Testis (tissue), 3 donors: ENCODE results near the gene CRBN. TPM values are rescaled to one million over a fixed set of nuclear protein-coding genes. Genes with fewer than 3 reads are reported as not detected.
A peak's percentile ranks its signal among the peaks of the same experiment; 100 is the strongest.

Source experiments
- DNase-seq: peaks from one replicate; pipeline ENCODE4 v3.0.0-alpha.2; 2019
- H3K27ac ChIP-seq, 2 donors: fragments of 200-600 bp; sonication (generic); one replicate each; pipeline ENCODE4 v1.5.1; 2019
- H3K27me3 ChIP-seq: fragments of 200-600 bp; sonication (generic); one replicate; pipeline ENCODE4 v1.5.1; 2019
- H3K36me3 ChIP-seq: fragments of 200-600 bp; sonication (generic); one replicate; pipeline ENCODE4 v1.5.1; 2017; ENCODE audit warnings: low read depth; ENCODE audit errors: missing control alignments
- H3K4me1 ChIP-seq: fragments of 200-600 bp; sonication (generic); one replicate; pipeline ENCODE4 v1.5.1; 2019
- H3K4me3 ChIP-seq, 2 donors: fragments of 200-600 bp; sonication (generic); one replicate each; pipeline ENCODE4 v1.5.1; 2017 to 2019
- H3K9me3 ChIP-seq: fragments of 200-600 bp; sonication (generic); one replicate; pipeline ENCODE4 v1.5.1; 2017
- POLR2A ChIP-seq: fragments of 450-650 bp; IDR thresholded peaks from one replicate; pipeline ENCODE4 v1.6.1; 2017; ENCODE audit warnings: antibody characterized with exemption, mild to moderate bottlenecking, moderate library complexity
- WGBS, 2 donors: methylation state at CpG; one replicate each; pipeline ENCODE4 v1.1.5; 2018; 5-methylcytosine and 5-hydroxymethylcytosine counted together
- intact Hi-C: fragments of 100-400 bp; cut with DNase I; formaldehyde crosslinking; loops from one replicate; pipeline ENCODE4 v1.15.1; 2023; ENCODE audit warnings: low total_unique reads
- polyA plus RNA-seq: library from polyadenylated mRNA; stranded (reverse); fragments of 350-450 nt; fragmentation: Illumina TruSeq; extraction: RNeasy Lipid Tissue Mini Kit (QIAGEN cat#74804); gene quantifications from one replicate; pipeline ENCODE4 v1.2.3, GENCODE V29; 2014; ENCODE audit warnings: low read depth, low replicate concordance; ENCODE audit not compliant: insufficient read depth
- total RNA-seq, 2 donors: library from RNA; depleted of rRNA; stranded (reverse); fragments of >200 nt; gene quantifications; one replicate each; pipeline ENCODE4 v1.2.3, GENCODE V29; 2016
- TF ChIP-seq, protein P1 (sequence below), 3 experiments: fragments of 450-650 bp in 2 of 3; fragments of 200-600 bp in 1 of 3; sonication (generic) in 1 of 3; IDR thresholded peaks; one replicate each; pipeline ENCODE4 v1.5.1; 2016 to 2019; ENCODE audit warnings: antibody characterized with exemption in 3 of 3, mild to moderate bottlenecking in 2 of 3, moderate library complexity in 1 of 3

The CRBN gene
- total and polyA plus RNA-seq, 3 donors from 2014 or later: 85.4 to 180 (median 147) TPM

DNA sequence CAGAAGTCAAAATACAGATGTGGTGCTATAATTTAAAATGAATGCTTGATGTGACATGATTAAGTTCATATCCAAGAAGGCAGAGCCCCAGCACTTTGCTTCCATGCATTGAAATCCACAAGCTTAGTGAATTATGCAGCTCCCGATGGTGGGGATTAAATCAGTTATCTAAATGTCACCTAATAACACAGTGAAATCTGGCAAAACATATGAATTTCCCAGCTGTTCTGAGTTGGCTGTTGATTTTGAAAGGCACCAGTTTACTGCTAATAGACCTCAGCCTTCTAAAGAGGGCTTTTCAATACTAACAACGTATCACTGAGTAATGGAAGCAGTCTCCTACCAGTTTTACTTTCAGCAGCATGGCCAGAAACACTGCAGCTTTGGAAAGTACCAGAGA lies 19.8 kb upstream of the CRBN start:
- intact Hi-C loops: loop anchor here (10.0 kb wide), 1 partner anchor 1085 kb away; no protein-coding TSS in a partner anchor
- no peaks in the 10 kb centered on the region for H3K4me1 ChIP-seq
- no peak for DNase-seq
- no peaks in the 10 kb centered on the region for H3K9me3 ChIP-seq
- H3K27me3 ChIP-seq: no peaks in the 10 kb centered on the region
- TF ChIP-seq, protein P1, sequence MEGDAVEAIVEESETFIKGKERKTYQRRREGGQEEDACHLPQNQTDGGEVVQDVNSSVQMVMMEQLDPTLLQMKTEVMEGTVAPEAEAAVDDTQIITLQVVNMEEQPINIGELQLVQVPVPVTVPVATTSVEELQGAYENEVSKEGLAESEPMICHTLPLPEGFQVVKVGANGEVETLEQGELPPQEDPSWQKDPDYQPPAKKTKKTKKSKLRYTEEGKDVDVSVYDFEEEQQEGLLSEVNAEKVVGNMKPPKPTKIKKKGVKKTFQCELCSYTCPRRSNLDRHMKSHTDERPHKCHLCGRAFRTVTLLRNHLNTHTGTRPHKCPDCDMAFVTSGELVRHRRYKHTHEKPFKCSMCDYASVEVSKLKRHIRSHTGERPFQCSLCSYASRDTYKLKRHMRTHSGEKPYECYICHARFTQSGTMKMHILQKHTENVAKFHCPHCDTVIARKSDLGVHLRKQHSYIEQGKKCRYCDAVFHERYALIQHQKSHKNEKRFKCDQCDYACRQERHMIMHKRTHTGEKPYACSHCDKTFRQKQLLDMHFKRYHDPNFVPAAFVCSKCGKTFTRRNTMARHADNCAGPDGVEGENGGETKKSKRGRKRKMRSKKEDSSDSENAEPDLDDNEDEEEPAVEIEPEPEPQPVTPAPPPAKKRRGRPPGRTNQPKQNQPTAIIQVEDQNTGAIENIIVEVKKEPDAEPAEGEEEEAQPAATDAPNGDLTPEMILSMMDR (IDR thresholded peaks at IDR 0.05): no peak
- no peak for TF ChIP-seq POLR2A
- no peak overlapping the region for H3K27ac ChIP-seq
- 54 to 75% methylated on average over 2 of the region's 2 CpGs for WGBS, 2 donors
- no peaks in the 10 kb centered on the region for H3K36me3 ChIP-seq
- no peak overlapping the region for H3K4me3 ChIP-seq

DNA sequence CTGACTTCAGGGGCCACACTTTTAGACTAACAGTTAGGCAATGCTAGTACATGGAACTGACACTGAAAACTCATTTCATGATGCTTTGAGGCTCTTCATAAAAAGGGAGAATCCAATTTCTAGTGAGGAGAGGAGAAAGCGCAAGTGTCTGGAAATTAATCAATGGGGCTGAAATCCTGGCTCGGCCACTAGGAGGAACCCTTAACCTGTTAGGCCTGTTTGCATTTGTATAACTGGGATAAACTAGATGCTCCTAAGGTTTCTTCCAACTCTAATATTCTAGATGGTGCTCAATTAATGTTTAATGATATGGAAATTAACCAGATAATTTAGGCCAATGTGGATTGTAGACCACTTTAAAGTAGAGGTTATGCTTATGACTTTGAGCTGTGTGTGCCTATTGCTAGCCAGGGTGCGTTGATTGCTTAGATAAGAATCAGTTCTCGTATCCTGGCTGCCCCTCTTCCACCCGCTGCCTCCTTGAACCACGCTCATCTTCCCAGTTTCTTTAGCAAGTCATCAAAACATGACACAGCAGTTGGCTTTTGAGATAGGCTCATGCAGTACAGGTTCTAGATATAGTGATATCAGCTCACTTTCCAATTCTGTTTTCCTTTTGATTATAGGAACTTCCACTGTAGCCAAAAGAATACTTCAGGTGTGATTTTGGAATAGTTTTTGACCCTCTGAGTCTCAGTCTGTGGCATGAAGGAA lies 16.8 kb upstream of the CRBN start:
- no peak for TF ChIP-seq POLR2A
- TF ChIP-seq, protein P1 (IDR thresholded peaks at IDR 0.05): peak; percentile 37 to 58 (median 55)
- 55 to 66% methylated on average over 6 of the region's 6 CpGs for WGBS, 2 donors
- Histone ChIP-seq H3K4me3 (no peak overlapping the region), H3K36me3 (no peaks in the 10 kb centered on the region), H3K27ac (no peak overlapping the region), H3K4me1 (no peaks in the 10 kb centered on the region), H3K9me3 (no peaks in the 10 kb centered on the region), H3K27me3 (no peaks in the 10 kb centered on the region)
- DNase-seq: peak; percentile 50
- intact Hi-C loops: loop anchor here (10.0 kb wide), 1 partner anchor 1088 kb away; no protein-coding TSS in a partner anchor

DNA sequence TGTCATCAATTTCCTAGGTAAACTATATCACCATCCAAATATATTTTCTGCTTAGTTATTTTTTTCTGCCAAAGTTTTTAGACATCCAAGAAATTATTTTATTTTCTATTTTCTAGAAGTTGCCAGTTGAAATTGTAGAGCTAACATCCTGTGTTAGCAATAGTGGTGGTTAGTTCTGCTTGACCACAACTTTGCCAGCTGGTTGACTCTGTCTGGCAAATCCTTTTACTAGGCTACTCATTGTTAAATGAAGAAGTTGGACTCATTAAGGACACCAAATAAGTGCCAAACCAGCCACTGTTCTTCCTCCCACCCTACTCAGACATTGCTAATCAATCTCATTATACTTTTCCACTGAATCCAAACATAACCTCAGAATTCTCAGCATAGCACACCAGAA lies 15.4 kb upstream of the CRBN start:
- no peak overlapping the region for H3K4me3 ChIP-seq
- H3K27ac ChIP-seq: no peak overlapping the region
- intact Hi-C loops: loop anchor here (10.0 kb wide), 1 partner anchor 1090 kb away; no protein-coding TSS in a partner anchor
- H3K36me3 ChIP-seq: no peaks in the 10 kb centered on the region
- DNase-seq: no peak
- no peak for TF ChIP-seq POLR2A
- H3K4me1 ChIP-seq: no peaks in the 10 kb centered on the region
- no peaks in the 10 kb centered on the region for H3K27me3 ChIP-seq
- no peaks in the 10 kb centered on the region for H3K9me3 ChIP-seq

DNA sequence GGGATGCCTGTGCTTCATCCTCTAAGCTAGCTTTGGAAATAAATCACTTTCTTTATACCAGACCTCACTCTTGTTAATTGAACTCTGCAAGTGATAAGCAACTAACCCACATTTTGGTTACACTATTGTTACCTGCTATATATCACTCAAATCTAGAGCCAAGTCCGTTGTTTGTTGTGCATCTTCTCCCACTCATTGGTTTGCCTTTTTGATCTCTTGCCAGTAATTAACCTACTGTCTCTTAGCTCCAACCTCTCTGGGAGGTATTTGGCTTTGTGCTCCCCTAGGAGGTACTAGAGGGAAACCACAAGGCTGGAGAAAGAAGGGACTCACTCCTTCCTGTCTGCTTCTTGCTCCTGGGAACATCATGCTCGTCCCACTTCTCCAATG lies 12.8 kb upstream of the CRBN start:
- Histone ChIP-seq H3K4me1 (peaks cover 4% of the 10 kb centered on the region), H3K36me3 (no peaks in the 10 kb centered on the region), H3K27me3 (no peaks in the 10 kb centered on the region), H3K4me3 (no peak overlapping the region), H3K27ac (no peak overlapping the region), H3K9me3 (no peaks in the 10 kb centered on the region)
- no peak for TF ChIP-seq POLR2A
- TF ChIP-seq, protein P1 (IDR thresholded peaks at IDR 0.05): no peak
- intact Hi-C loops: loop anchor here (10.0 kb wide), 1 partner anchor 1093 kb away; no protein-coding TSS in a partner anchor
- 36 to 43% methylated on average over 2 of the region's 2 CpGs for WGBS, 2 donors
- no peak for DNase-seq

DNA sequence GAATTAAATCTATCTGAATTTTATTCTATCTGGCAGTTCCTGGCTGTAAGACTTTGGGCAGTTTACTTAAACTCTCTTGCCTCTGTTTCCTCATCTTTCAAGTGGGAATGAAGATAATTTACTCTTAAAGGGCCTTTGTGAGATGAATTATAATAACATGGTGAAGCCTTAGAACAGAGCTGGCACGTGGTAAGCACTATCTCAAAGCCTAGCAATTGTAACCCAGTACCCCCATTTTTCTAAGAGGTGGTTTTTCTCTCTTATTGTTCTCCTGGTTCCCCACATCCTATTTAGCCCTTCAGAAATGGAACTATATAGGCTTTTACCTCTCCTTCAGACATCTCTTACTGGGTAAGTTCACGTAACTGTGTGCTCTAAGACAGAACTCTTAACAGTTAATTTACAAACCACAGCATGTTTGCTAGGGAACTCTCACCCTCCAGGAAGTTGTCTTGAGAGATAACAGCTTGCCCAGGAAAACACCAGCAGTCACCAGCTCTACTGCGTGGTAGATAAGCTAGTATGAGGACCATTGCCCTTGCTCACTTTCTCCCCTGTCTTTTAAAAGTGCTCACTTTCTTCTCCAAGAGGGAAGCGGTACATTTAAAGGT lies 12.3 kb upstream of the CRBN start:
- intact Hi-C loops: loop anchor here (10.0 kb wide), 1 partner anchor 1093 kb away; no protein-coding TSS in a partner anchor
- 57 to 59% methylated on average over 4 of the region's 4 CpGs for WGBS, 2 donors

More for the DNA sequence above, 12.3 kb upstream of the CRBN start:
- no peaks in the 10 kb centered on the region for H3K36me3 ChIP-seq
- no peaks in the 10 kb centered on the region for H3K9me3 ChIP-seq
- H3K27ac ChIP-seq: no peak overlapping the region
- H3K4me1 ChIP-seq: peaks cover 4% of the 10 kb centered on the region
- DNase-seq: no peak
- TF ChIP-seq, protein P1 (IDR thresholded peaks at IDR 0.05): no peak
- TF ChIP-seq POLR2A: no peak
- no peaks in the 10 kb centered on the region for H3K27me3 ChIP-seq
- H3K4me3 ChIP-seq: no peak overlapping the region
